OCI-LY3 (cell line): ENCODE results near the gene CLEC20A.

Experiments
- H2AFZ ChIP-seq: fragments of 200-600, 300-600 bp; shearing (Covaris generic); 2 replicates; pipeline ENCODE4 v1.6.0; 2014; ENCODE audit warnings: antibody characterized with exemption, low read depth, low read length
- H3K27ac ChIP-seq: fragments of 200-600, 300-600 bp; sonication (generic); 2 replicates; pipeline ENCODE4 v1.5.1; 2014; ENCODE audit warnings: mild to moderate bottlenecking, low read length, moderate library complexity, mixed read lengths
- H3K27me3 ChIP-seq: fragments of 200-600, 300-600 bp; sonication (generic); 2 replicates; pipeline ENCODE4 v1.6.1; 2014; ENCODE audit warnings: low read depth, low read length, mixed read lengths
- H3K36me3 ChIP-seq: fragments of 200-600, 300-600 bp; sonication (generic); replicated peaks from 2 replicates; pipeline ENCODE3; 2014; ENCODE audit warnings: low read depth, low read length, mixed read lengths
- H3K4me1 ChIP-seq: fragments of 300-600, 200-600 bp; sonication (generic); 2 replicates; pipeline ENCODE4 v1.6.1; 2014; ENCODE audit warnings: low read length, mixed read lengths
- H3K4me2 ChIP-seq: fragments of 200-600, 300-600 bp; sonication (generic); 2 replicates; pipeline ENCODE4 v1.6.1; 2014; ENCODE audit warnings: low read length, mixed read lengths
- H3K4me3 ChIP-seq: fragments of 300-600, 200-600 bp; sonication (generic); 2 replicates; pipeline ENCODE4 v1.5.1; 2014; ENCODE audit warnings: antibody characterized with exemption, mild to moderate bottlenecking, low read length, moderate library complexity
- H3K79me2 ChIP-seq: fragments of 300-600, 200-600 bp; shearing (Covaris generic); 2 replicates; pipeline ENCODE4 v1.6.1; 2014; ENCODE audit warnings: mild to moderate bottlenecking, low read length, mixed read lengths
- H3K9ac ChIP-seq: fragments of 300-600, 200-600 bp; shearing (Covaris generic); 2 replicates; pipeline ENCODE4 v1.6.0; 2014; ENCODE audit warnings: mild to moderate bottlenecking, low read length, moderate library complexity
- H3K9me3 ChIP-seq: fragments of 200-600, 300-600 bp; shearing (Covaris generic); 2 replicates; pipeline ENCODE4 v1.6.1; 2014; ENCODE audit warnings: low read length, mixed read lengths; ENCODE audit not compliant: insufficient read depth
- H4K20me1 ChIP-seq: fragments of 200-600, 300-600 bp; sonication (generic); 2 replicates; pipeline ENCODE4 v1.6.1; 2016; ENCODE audit warnings: low read length, mixed read lengths; ENCODE audit not compliant: insufficient read depth
- EZH2phosphoT487 ChIP-seq: fragments of 200-600 bp; shearing (Covaris generic); IDR thresholded peaks from 2 replicates; pipeline ENCODE4 v1.6.1; 2018; ENCODE audit warnings: antibody characterized with exemption, mixed run types, low read depth
- TF ChIP-seq, protein P1 (sequence below): fragments of 200-600, 300-600 bp; sonication (generic); IDR thresholded peaks from 2 replicates; pipeline ENCODE4 v1.5.1; 2014; ENCODE audit warnings: antibody characterized with exemption, low read length, low read depth

CLEC20A gene

GRCh38 chr1:178539291-178539690 is 42.5 kb upstream of the CLEC20A start:
- H3K27me3 ChIP-seq = no peaks in the 10 kb centered on the region
- H3K4me2 ChIP-seq = no peak overlapping the region
- no peaks in the 10 kb centered on the region for H3K36me3 ChIP-seq
- H2AFZ ChIP-seq = no peak overlapping the region
- TF ChIP-seq, protein P1, sequence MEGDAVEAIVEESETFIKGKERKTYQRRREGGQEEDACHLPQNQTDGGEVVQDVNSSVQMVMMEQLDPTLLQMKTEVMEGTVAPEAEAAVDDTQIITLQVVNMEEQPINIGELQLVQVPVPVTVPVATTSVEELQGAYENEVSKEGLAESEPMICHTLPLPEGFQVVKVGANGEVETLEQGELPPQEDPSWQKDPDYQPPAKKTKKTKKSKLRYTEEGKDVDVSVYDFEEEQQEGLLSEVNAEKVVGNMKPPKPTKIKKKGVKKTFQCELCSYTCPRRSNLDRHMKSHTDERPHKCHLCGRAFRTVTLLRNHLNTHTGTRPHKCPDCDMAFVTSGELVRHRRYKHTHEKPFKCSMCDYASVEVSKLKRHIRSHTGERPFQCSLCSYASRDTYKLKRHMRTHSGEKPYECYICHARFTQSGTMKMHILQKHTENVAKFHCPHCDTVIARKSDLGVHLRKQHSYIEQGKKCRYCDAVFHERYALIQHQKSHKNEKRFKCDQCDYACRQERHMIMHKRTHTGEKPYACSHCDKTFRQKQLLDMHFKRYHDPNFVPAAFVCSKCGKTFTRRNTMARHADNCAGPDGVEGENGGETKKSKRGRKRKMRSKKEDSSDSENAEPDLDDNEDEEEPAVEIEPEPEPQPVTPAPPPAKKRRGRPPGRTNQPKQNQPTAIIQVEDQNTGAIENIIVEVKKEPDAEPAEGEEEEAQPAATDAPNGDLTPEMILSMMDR = no peak
- TF ChIP-seq EZH2phosphoT487 = no peak
- H3K27ac ChIP-seq = no peak overlapping the region
- H4K20me1 ChIP-seq = no peaks in the 10 kb centered on the region
- H3K4me3 ChIP-seq = no peak overlapping the region
- H3K79me2 ChIP-seq = no peaks in the 10 kb centered on the region
- H3K4me1 ChIP-seq = peaks cover 10% of the 10 kb centered on the region
- no peaks in the 10 kb centered on the region for H3K9me3 ChIP-seq
- H3K9ac ChIP-seq = no peak overlapping the region

DNA sequence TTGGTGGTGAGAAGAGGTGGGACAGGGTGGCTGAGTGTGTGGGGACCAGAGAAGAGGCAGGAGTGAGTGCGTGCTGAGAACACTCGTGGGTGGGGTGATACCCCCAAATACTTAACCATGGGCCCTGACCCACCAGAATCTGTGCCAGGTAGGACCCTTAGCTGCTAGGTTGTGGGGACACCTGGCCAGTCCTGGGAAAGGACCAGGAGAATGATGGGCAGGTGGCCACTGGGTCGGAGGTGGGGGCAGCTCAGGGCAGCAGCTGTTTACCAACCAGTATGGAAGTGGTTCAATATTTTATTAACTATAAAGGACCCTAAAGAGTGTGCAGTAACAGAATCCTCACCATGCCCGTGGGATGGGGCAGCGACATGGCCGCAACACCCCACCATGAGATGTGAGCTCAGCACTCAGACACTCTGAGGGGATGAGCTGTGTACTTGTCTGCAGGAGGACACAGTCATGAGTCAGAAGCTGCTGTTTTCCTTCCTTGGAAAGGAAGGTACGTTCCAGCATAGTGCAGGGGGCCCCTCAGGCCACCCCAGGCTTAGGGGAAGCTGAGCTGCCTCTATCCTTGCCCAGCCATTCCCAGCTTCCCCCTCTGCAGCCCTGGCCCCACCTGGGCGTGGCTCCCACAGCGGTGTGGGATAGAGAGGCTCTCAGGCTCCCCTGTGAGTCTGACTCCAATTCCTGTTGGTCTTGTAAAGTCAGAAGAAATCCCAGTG is 41.6 kb upstream of the CLEC20A start:
- Histone ChIP-seq H3K4me2 (no peak overlapping the region), H3K4me3 (no peak overlapping the region), H4K20me1 (no peaks in the 10 kb centered on the region), H3K27ac (no peak overlapping the region), H3K36me3 (no peaks in the 10 kb centered on the region), H3K9me3 (no peaks in the 10 kb centered on the region), H3K9ac (no peak overlapping the region), H3K27me3 (no peaks in the 10 kb centered on the region), H3K79me2 (no peaks in the 10 kb centered on the region), H3K4me1 (peaks cover 7% of the 10 kb centered on the region), H2AFZ (no peak overlapping the region)
- TF ChIP-seq EZH2phosphoT487 = no peak
- TF ChIP-seq, protein P1 = no peak

GRCh38 chr1:178537382-178538090 is 40.8 kb upstream of the CLEC20A start:
- Histone ChIP-seq H3K4me2 (no peak overlapping the region), H3K36me3 (no peaks in the 10 kb centered on the region), H3K9me3 (no peaks in the 10 kb centered on the region), H3K4me1 (peaks cover 6% of the 10 kb centered on the region), H2AFZ (no peak overlapping the region), H3K79me2 (no peaks in the 10 kb centered on the region), H4K20me1 (no peaks in the 10 kb centered on the region), H3K27me3 (no peaks in the 10 kb centered on the region), H3K27ac (no peak overlapping the region), H3K4me3 (no peak overlapping the region), H3K9ac (no peak overlapping the region)
- TF ChIP-seq, protein P1 = no peak
- TF ChIP-seq EZH2phosphoT487 = no peak

DNA sequence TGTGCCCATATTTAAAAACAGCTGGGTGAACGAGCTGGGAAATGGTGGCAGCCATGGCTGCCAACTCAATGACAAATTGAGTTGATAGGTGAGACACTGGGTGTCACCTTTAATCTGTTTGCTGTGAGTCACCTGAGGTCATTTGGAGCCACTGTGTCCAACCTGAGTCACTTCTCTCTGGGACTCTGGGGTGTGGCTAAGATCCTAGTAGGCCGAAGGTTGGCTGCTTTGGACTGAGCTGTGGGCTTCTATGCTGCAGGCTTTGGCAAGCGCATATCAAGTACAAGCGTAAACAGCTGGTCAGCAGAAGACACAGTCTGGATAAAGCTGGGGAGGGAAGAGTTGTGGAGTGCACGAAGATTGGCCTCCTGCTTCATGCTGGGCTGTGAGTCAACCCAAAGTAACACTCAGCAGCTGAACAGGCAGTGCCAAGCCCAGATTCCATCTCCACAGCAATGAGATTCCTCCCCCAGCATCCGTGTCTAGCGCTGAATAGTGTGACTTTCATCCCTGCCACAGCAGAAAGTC is 40.1 kb upstream of the CLEC20A start:
- TF ChIP-seq EZH2phosphoT487 = no peak
- TF ChIP-seq, protein P1 = no peak
- no peaks in the 10 kb centered on the region for H3K79me2 ChIP-seq
- H4K20me1 ChIP-seq = no peaks in the 10 kb centered on the region
- H3K36me3 ChIP-seq = no peaks in the 10 kb centered on the region
- H3K9ac ChIP-seq = no peak overlapping the region
- no peak overlapping the region for H2AFZ ChIP-seq
- H3K4me3 ChIP-seq = no peak overlapping the region
- no peaks in the 10 kb centered on the region for H3K9me3 ChIP-seq
- H3K27ac ChIP-seq = no peak overlapping the region
- H3K4me1 ChIP-seq = peaks cover 10% of the 10 kb centered on the region
- no peak overlapping the region for H3K4me2 ChIP-seq
- no peaks in the 10 kb centered on the region for H3K27me3 ChIP-seq
